KG1 (cell line): ENCODE results near the gene EMSY.

Experiments used
- DNase-seq: peaks from one replicate; lab custom pipeline; 2025; lab: John Stamatoyannopoulos, UW

The EMSY gene

GRCh38 chr11:76523147-76523546 lies 78.3 kb downstream of the EMSY start:
- DNase-seq = no peak

GRCh38 chr11:76523786-76524436 lies 79.1 kb downstream of the EMSY start:
- no peak for DNase-seq

GRCh38 chr11:76524461-76524860 lies 79.6 kb downstream of the EMSY start:
- no peak for DNase-seq

DNA sequence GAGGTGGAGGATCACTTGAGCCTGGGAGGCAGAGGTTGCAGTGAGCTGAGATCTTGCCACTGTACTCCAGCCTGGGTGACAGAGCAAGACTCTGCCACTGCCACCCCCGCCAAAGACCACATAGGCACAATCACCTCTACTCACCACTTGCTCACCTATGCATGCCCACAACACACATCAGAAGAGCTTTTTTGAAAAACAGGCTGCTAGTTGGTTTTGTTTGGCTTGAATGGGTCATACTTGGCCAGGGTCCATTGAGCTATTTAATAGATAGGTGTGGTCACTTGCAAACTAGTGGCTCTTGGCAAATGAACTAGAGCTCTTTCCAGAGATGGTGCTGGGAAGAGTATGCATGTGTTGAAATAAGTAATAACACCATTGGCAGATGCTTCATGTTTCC lies 80.1 kb downstream of the EMSY start:
- DNase-seq = no peak

DNA sequence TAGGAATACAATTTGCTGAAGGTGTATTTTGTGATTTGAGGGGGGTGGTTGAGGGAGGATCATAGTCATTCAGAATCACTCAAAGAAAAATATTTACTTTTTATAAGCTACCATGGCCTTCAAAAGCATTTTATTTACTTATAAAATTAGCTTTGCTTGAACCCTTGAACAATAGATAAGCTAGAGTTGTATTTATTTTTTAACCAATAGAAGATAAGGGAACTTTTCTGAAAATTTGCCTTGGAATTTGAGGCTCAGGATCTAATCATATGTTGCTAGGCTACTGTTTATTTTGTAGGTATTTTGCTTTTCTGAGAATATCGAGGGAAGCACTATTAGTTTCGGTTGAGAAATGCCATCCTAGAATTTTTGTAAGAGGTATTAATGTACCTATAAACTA lies 82.1 kb downstream of the EMSY start:
- DNase-seq = no peak

DNA sequence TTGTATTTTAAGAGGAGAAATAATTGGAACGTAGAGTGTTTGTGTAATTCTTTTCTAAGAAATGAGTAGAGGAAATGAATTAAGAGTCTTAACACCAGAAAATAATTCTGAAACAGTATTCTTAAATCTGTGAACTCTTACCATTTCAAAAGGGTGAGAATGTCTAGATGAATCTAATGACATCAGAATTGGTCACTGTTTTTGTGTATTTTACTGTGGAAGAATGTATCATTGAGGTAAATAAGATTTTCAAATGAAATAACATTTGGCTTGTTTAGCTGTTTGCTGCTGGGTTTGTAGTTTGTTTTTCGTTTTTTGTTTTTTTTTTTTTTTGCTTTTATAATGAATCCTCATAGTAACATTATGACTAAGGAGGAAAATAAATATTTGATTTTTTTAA lies 97.6 kb downstream of the EMSY start:
- no peak for DNase-seq

- no peak for DNase-seq
Observed at GRCh38 chr11:76543006-76543703, 98.3 kb downstream of the EMSY start.

DNA sequence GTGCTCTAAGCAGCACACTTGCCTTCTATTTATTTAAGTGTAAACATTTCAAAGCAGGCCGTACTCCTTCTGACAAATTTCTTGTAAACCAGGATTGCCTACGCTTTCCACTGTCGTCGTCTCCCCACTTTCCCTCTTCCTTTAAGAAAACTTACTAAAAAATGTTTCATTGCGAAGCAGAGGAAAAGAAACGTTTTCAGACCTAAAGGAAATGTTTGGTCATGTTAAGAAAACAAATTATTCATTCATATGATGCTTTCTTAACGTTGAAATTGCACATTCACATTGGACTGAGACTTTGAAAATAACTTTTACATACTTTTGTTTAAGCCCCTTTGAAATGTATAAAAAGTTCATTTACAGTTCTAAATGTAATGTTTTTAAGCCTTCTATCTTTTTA lies 106.0 kb downstream of the EMSY start:
- no peak for DNase-seq

GRCh38 chr11:76551400-76551799 lies 106.6 kb downstream of the EMSY start:
- DNase-seq = peak; percentile 26

DNA sequence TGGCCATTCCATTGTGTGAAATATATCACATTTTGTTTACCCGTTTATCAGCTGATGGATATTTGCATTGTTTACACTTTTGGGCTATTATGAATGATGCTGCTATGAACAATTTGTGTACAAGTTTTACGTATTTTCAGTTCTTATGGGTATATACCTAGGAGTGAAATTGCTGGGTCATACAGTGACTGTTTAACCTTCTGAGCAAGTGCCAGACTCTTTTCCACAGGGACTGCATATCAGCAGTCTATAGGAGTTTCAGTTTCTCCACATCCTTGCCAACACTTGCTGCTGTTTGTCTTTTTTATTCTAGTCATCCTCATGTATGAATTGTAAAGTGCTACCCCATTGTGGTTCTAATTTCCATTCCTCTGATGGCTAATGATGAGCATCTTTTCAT lies 108.2 kb downstream of the EMSY start:
- DNase-seq = no peak

DNA sequence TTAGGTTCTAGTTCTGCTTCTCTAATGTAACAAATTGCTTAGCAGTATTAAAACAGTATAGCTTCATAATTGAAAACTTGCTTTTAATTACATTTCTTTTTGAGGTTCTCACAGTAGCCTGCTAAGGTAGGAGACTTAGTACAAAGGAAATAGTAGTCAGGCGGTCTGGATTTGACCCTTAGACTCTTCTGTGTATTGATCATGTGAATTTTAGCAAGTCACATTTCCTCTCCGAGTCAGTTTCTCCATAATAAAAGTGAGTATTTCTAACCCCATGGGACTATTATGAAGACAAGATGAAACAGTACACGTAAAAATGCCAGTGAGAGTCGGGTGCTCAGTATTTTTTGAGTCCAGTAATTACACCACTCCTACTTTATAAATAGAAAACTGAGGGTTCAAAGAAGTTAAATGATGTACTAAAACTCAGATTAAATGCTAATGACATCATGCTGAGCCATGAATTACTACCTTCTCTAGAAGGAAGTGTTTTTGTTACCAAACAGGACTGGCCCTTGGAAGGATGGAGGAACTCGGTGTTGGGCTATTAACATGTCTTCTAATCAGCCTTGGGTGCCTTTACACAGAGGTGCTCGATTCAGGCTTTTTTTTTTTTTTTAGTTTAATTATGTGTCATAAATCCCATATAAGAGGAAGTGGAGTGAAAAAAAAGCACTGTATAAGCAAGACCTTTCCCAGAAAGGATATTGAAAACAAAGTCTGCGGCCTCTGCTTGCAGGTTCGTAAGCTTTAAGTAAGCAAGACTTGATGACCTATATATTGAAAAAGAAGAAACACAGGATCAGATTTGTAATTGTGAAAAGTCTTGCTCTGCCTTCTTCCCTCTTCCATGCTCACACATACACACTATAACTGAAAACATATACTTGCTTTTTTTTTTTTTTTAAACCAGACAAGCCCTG lies 109.0 kb downstream of the EMSY start:
- DNase-seq = no peak

GRCh38 chr11:76554767-76555166 lies 109.9 kb downstream of the EMSY start:
- DNase-seq = no peak

GRCh38 chr11:76557466-76557865 lies 112.6 kb downstream of the EMSY start:
- no peak for DNase-seq

- no peak for DNase-seq
Observed at GRCh38 chr11:76558473-76558872, 113.7 kb downstream of the EMSY start.

- no peak for DNase-seq
Observed at GRCh38 chr11:76558891-76559290, 114.1 kb downstream of the EMSY start.

DNA sequence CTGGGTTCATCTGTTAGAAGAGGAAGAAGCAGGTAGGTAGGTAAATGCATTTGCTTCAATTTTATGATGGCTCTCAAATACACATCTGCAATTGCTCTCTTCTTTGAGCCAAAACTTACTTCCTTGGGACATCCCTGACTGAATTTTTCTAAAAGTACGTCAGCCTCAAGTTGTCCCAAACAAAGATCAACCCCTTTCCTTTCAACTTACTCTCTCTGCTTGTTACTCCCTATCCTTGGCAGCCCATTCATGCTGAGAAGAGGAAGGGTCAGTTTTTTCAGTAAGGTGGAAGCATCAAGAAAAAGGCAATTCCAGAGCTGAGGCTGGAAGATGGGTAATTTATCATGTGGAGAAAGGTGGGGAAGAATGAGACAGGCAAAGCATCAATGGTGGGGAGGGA lies 114.5 kb downstream of the EMSY start:
- DNase-seq = no peak

DNA sequence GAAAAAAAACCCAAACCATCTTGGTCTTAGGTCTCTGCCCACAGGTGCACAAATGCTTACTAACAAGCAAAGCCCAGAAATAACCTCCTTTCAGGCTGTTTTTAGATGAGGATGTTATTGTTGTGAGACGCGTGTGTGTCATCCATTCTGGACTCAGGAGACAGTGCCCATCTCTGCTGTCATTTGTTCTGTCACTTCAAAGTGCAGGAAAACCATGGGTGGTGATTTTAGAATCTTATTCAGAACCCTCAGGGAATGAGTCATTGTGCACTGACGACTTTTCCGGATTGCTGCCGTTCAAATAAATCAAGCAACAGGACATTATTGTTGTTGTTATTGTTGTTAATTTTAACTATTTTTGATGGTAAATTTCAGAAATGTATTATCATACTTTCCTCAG lies 115.4 kb downstream of the EMSY start:
- DNase-seq = no peak

- DNase-seq = no peak
Observed at GRCh38 chr11:76561245-76561644, 116.4 kb downstream of the EMSY start.

- DNase-seq = no peak
Observed at GRCh38 chr11:76562541-76562940, 117.7 kb downstream of the EMSY start.

- DNase-seq = no peak
Observed at GRCh38 chr11:76564364-76564763, 119.5 kb downstream of the EMSY start.

DNA sequence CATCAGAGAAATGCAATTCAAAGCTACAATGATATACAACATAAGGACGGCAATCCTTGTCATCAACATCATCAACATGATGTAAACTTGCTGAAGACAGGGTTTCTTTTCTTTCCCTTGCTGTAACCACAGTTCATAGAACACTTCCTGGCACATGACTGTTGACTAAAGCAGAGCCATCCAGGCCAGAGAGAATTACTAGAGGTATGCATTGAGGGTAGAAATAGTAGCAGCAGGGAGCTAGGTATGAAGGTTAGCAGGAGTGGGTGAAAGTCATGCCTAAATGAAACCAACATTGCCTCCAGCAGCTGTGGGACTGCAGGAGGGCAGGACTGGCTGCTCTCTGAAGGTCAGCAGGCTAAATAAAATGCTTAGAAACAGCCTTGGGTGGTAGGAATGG lies 122.0 kb downstream of the EMSY start:
- DNase-seq = no peak

DNA sequence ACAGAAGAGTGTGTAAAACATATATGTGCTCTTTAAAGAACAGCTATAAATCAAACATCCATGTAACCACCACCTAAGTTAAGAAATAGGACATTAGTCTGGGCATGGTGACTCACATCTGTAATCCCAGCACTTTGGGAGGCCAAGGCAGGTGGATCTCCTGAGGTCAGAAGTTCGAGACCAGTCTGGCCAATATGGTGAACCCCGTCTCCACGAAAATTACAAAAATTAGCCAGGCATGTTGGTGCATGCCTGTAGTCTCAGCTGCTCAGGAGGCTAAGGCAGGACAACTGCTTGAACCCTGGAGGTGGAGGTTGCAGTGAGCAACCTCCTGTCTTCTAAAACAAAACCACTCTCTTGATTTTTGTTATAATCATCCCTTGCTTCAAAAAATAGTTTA lies 122.4 kb downstream of the EMSY start:
- DNase-seq = no peak

DNA sequence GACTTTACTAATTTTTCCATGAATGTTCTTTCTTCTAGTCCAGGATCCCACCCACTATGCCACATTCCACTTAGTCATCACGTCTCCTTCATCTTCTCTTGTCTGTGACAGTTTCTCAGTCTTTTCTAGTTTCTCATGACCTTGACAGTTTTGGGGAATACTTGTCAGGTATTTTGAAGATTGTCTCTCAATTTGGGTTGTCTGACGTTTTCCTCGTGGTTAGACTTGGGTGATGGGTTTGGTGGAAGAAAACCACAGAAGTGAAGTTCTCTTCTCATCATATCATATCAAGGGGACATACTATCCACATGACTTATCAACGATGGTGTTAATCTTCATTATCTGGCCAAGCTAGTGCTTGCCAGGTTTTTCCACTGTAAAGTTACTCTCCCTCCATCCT lies 123.3 kb downstream of the EMSY start:
- no peak for DNase-seq
